Adrenal gland (tissue), 5 donors: Measurements from ENCODE around the gene EPO.

Source experiments
- POLR2A ChIP-seq, 2 donors: fragments of 450-650 bp; IDR thresholded peaks; one replicate each; pipeline ENCODE4 v1.6.1; 2017; ENCODE audit warnings: antibody characterized with exemption in 2 of 2, mild to moderate bottlenecking in 2 of 2, moderate library complexity in 1 of 2
- TF ChIP-seq, protein P1 (sequence below), 6 experiments: fragments of 450-650 bp in 4 of 6; fragments of 200-600 bp in 2 of 6; sonication (generic) in 1 of 6; IDR thresholded peaks; 1 replicate in 5 of 6; 2 replicates in 1 of 6; pipeline versions ENCODE4 v1.5.1 to v1.8.0; 2016 to 2021; ENCODE audit warnings: antibody characterized with exemption in 6 of 6, mild to moderate bottlenecking in 2 of 6, moderate library complexity in 1 of 6
- donor health status: DM: no; HTN: no; CAD: no.

GRCh38 chr7:100765250-100765649, 45.0 kb downstream of the EPO start:
- TF ChIP-seq, protein P1, sequence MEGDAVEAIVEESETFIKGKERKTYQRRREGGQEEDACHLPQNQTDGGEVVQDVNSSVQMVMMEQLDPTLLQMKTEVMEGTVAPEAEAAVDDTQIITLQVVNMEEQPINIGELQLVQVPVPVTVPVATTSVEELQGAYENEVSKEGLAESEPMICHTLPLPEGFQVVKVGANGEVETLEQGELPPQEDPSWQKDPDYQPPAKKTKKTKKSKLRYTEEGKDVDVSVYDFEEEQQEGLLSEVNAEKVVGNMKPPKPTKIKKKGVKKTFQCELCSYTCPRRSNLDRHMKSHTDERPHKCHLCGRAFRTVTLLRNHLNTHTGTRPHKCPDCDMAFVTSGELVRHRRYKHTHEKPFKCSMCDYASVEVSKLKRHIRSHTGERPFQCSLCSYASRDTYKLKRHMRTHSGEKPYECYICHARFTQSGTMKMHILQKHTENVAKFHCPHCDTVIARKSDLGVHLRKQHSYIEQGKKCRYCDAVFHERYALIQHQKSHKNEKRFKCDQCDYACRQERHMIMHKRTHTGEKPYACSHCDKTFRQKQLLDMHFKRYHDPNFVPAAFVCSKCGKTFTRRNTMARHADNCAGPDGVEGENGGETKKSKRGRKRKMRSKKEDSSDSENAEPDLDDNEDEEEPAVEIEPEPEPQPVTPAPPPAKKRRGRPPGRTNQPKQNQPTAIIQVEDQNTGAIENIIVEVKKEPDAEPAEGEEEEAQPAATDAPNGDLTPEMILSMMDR (IDR thresholded peaks at IDR 0.05): no peak
- TF ChIP-seq POLR2A (IDR thresholded peaks at IDR 0.05): no peak
